ENCODE results near the gene ADAMTS12.
"Not testable (repeated sequence)": the region's sequence is repeated elsewhere in the genome, so short reads cannot be mapped to it uniquely, and the experiment has no call there.

ADAMTS12 gene

DNA sequence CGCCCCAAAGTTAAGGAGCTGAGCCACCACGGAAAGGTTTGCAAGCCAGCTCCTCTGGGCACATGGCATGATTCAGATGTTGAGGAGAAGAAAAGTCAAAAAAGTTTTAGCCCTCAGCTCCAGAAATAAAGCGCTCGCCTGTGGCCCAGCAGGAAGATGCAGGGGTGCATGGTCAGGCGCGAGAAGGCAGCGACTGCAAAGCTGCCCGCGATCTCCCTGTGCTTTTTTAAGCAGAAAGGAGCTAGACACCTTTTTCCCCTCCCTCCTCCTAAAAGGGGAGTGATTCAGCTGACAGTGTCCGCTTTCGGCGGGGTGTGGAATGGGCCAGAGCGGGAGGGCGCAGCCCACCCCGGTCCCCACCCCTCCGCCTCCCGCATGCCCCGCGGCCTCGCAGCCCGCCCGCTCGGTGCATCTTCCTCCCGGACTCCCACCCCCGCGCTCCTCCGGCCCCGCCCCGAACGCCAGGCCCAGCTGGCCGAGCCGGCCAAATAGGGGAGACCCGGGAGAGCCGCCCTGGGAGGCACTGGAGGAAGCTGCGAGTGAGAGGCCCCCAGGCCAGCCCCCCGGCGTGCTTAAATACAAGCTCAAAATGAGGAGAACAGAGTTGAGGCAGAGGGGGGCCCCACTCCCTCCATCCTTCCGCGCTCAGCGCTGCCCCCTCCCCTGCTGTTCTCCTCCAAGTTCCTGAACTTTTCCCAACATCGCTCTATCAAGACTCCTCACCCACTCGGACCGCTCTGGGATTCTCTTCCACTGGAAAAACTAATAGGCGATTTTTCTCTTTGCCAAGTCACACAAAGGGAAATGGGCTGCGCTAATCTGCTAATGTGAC is at the start of gene ADAMTS12:
ADAMTS12 (minus strand) TSS at position 203 of the 832 bp plus-strand sequence; CDS start at position 69, 134 bp downstream.
- no peak for DNase-seq

DNA sequence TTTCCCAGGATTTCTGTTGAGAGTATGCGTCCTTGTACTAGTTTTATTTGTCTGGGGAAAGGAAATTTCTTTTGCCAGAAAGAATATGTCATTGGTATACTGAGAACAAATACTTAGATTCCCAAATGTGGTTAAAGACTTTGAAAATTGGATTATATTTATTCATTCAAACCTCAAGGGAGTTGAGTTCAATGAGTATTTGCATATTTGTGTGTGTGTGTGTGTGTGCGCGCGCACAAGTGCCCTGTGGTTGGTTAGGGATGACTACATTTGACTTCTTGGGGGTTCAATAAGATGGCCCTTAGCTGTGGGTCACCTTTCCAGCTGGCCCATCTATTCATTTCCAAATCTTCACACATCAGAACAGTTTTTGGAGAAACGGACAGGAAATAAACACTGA is 49.3 kb upstream of the ADAMTS12 start:
- DNase-seq = no peak

- DNase-seq = no peak
Observed at GRCh38 chr5:33939556-33940262, 47.9 kb upstream of the ADAMTS12 start.

GRCh38 chr5:33938881-33939280 is 47.1 kb upstream of the ADAMTS12 start:
- no peak for DNase-seq

DNA sequence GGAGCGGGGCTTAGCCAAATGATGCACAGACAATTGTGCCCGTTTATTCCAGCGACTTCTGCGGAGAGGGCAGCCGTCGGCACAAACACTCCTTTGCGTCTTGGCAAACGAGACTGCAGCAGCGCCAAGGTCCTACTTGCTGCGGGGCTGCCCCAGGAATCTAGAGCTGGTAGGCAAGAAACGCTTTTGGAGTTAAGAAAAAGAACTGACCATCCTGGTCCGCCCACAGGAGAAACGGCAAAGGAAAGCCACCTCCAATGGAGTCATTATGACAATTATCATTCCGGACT is 46.7 kb upstream of the ADAMTS12 start:
- no peak for DNase-seq

- DNase-seq = no peak
Observed at GRCh38 chr5:33937707-33938506, 46.1 kb upstream of the ADAMTS12 start.

DNA sequence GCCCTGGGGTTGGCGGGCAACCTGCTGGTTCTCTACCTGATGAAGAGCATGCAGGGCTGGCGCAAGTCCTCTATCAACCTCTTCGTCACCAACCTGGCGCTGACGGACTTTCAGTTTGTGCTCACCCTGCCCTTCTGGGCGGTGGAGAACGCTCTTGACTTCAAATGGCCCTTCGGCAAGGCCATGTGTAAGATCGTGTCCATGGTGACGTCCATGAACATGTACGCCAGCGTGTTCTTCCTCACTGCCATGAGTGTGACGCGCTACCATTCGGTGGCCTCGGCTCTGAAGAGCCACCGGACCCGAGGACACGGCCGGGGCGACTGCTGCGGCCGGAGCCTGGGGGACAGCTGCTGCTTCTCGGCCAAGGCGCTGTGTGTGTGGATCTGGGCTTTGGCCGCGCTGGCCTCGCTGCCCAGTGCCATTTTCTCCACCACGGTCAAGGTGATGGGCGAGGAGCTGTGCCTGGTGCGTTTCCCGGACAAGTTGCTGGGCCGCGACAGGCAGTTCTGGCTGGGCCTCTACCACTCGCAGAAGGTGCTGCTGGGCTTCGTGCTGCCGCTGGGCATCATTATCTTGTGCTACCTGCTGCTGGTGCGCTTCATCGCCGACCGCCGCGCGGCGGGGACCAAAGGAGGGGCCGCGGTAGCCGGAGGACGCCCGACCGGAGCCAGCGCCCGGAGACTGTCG is 45.4 kb upstream of the ADAMTS12 start:
- no peak for DNase-seq

DNA sequence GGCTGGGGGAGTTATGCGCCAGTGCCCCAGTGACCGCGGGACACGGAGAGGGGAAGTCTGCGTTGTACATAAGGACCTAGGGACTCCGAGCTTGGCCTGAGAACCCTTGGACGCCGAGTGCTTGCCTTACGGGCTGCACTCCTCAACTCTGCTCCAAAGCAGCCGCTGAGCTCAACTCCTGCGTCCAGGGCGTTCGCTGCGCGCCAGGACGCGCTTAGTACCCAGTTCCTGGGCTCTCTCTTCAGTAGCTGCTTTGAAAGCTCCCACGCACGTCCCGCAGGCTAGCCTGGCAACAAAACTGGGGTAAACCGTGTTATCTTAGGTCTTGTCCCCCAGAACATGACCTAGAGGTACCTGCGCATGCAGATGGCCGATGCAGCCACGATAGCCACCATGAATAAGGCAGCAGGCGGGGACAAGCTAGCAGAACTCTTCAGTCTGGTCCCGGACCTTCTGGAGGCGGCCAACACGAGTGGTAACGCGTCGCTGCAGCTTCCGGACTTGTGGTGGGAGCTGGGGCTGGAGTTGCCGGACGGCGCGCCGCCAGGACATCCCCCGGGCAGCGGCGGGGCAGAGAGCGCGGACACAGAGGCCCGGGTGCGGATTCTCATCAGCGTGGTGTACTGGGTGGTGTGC is 44.7 kb upstream of the ADAMTS12 start, which contains the start of gene RXFP3:
RXFP3 (plus strand) TSS at position 6 of the 636 bp plus-strand sequence; CDS start at position 361, 355 bp downstream.
- peak; percentile 1 for DNase-seq

DNA sequence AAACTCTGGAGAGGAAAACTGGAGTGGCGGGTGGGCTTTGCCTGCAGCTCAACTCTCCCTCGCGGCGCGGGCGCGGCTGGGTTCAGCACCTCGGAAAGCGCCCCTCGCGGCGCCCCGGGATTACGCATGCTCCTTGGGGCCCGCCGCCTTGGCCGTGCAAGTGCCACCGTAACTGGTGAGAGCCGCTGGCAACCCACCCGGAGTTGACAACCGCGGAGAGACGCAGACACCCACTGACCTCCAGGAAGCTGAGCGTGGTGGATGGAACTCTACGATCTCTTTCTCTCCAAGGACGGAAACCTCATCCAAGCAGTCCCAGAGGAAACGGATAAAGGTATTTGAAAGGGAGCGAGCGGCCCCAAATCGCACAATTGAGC is 44.2 kb upstream of the ADAMTS12 start:
- peak; percentile 25 for DNase-seq

DNA sequence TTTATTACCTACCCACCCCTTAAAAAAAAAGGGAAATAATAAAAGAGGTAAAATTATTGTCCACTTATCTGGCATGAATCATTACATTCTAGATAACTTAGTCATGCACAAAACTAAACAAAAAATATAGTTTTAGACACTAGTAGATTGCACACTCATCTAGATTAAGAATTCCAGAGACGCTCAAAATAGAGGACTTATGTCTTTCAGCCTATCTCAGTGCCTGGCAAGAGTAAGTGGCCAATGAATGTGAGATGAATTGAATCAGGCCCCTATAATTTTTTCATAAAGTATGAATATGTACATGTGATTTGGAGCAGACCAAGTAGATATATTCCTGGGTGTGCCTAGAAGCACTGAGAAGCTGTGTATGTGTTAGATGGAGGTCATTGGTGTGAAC is 42.4 kb upstream of the ADAMTS12 start:
- no peak for DNase-seq

- no peak for DNase-seq
Observed at GRCh38 chr5:33933723-33934169, 42.0 kb upstream of the ADAMTS12 start.

- no peak for DNase-seq
Observed at GRCh38 chr5:33931136-33931535, 39.3 kb upstream of the ADAMTS12 start.

DNA sequence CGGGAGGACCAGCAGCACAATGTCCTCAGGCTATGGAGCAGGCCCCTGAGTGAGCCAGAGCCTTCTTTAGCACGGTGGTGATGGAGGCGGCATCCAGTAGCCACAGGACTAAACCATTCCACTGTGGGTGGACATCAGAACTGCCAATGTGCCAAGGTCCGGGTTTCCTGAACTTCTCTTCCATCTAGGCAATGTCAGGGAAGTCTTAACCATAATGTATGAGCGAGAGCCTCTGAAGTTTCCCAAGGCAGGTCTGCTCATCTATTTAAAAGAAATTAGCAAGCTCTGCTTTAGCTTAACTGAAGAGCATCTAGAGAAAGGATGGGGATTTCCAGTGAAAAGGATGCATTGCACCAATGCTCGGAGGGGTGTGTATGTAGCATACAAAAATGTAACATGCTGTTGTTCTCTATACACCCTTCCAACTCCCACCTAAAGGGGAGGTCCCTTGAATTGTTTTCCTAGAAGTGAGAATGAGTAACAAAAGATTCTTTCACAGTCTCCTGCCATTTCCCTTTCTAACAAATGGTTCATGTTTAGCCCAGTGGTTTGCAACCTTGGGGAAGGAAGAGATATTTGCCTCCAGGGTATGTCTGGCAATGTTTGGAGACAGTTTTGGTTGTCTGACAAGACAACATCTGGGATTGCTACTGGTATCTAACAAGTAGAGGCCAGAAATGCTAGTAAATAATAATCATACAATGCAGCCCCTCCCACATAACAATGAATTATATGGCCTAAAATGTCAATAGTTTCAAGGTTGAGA is 38.3 kb upstream of the ADAMTS12 start:
- DNase-seq = no peak

GRCh38 chr5:33928283-33928682 is 36.5 kb upstream of the ADAMTS12 start:
- no peak for DNase-seq

- no peak for DNase-seq
Observed at GRCh38 chr5:33927685-33928084, 35.9 kb upstream of the ADAMTS12 start.

GRCh38 chr5:33925278-33925677 is 33.5 kb upstream of the ADAMTS12 start:
- no peak for DNase-seq

DNA sequence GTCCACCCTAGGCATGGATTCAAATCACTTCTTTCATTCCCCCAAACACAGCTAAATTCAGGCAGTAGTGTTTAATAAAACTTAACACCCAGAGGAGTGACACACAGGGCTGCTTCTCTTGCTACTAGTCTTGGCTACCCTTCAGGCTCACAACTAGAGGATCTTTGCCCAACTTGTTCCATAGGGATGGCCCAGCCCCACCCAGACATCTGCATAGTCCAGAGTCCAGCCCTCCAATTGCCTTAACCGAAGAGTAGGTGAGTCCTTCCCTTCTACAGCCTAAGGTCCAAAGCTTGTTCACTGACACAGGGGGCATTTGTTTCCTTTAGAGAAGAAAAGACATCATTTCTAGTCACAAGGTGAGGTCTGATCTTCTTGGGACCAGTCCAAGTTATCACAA is 29.2 kb upstream of the ADAMTS12 start:
- no peak for DNase-seq

- not testable (repeated sequence) for DNase-seq
Observed at GRCh38 chr5:33914844-33915243, 23.1 kb upstream of the ADAMTS12 start.

DNA sequence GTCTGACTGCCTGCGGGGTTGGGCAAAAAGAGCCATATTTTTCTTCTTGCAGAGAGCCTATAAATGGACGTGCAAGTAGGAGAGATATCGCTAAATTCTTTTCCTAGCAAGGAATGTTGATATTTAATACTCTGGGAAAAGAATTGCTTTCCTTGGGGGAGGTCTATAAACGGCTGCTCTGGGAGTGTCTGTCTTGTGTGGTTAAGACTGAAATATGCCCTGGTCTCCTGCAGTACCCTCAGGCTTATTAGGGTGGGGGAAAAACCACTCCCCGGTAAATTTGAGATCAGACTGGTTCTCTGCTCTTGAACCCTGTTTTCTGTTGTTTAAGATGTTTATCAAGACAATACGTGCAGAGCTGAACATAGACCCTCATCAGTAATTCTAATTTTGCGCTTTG is 14.5 kb upstream of the ADAMTS12 start:
- not testable (repeated sequence) for DNase-seq

DNA sequence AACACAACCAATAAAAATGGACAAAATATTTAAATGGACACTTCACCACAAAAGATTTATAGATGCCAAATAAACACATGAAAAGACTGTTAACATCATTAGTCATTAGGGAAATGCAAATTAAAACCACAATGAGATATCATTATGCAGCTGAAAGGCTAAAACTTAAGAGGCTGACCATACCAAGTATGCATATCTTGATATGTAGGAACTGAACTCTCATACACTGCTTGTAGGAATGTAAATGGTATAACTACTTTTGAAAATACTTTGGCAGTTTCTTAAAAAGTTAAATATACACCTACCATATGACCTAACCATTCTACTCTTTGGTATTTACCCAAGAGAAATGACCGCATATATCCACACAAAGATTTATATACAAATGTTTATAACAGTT is 13.6 kb upstream of the ADAMTS12 start:
- DNase-seq = no peak

DNA sequence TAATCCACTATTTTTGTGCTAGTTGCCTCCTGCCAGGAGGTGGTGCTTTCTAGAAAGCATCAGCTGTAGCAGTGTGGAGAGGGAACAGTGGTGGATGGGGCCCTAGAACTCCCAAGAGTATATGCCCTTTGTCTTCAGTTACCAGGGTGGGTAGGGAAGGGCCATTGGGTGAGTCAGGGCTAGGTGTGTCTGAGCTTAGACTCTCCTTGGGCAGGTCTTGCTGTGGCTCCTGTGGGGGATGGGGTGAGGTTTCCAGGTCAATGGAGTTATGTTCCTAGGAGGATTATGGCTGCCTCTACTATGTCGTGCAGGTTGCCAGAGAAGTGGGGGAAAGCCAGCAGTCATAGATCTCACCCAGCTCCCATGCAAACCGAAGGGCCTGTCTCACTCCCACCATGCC is 11.3 kb upstream of the ADAMTS12 start:
- no peak for DNase-seq

GRCh38 chr5:33901156-33901555 is 9.4 kb upstream of the ADAMTS12 start:
- no peak for DNase-seq

Measured in NCI-H1694 treated with DMSO at 0.1 percent for 48 hours (cell line).